Suppressor macrophage treated with lipopolysaccharide for 1 hour (primary cell): ENCODE data around the gene LDLRAD3.

Source experiments
- DNase-seq, 3 donors: peaks; one replicate each; pipeline ENCODE4 v3.0.0-alpha.2; 2020 to 2022

LDLRAD3 gene

GRCh38 chr11:36249246-36249645 is 305.4 kb downstream of the LDLRAD3 start:
- DNase-seq: peak; percentile 80 to 90 (median 85)

- no peak for DNase-seq
These were observed 308.0 kb downstream of the LDLRAD3 start for GRCh38 chr11:36251823-36252222.

DNA sequence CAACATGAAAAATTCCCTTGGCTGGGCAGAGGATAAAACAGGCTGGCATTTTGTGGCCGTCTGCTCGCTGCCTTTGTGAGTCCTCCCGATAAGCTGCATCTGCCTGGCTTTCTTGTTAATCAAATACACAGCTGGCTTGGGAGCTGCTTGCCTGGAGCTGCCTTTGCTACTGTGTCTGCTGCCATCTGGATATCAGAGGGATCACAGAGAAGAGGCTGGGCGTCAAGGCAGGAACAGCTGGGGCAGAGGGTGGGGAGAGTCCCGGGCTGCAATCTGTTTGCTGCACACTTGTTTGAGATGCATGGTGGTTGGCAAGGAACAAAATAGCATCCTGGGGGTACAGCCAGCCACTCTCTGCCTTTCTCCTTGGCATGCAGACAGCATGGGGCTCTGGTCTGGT is 309.4 kb downstream of the LDLRAD3 start:
- DNase-seq: no peak

- no peak for DNase-seq
These were observed 310.9 kb downstream of the LDLRAD3 start for GRCh38 chr11:36254713-36255112.

DNA sequence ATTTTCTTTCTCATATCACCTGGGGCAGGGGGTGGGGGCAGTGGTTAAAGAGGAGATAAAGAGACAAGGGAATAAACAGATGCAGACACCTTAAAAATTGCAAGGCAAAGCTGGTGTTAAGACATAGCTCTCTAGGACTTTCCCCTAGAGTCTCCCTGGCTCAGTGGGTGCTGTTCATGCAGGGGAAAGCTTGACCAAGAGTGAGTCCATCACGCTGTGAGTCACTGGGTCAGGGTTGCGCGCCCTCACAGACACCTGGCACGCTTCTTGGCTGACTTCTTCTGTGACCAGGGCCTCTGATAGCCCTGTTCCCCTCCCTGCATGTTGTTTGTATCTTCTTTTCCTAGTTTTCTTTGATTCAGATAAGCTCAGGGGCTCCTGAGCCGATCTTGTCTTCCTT is 313.5 kb downstream of the LDLRAD3 start:
- DNase-seq: peak; percentile 73 to 81 (median 75)

GRCh38 chr11:36258730-36259360 is 315.0 kb downstream of the LDLRAD3 start:
- DNase-seq: peak; percentile 78 to 84 (median 83)

GRCh38 chr11:36261094-36261493 is 317.2 kb downstream of the LDLRAD3 start:
- DNase-seq: no peak

- DNase-seq: no peak
These were observed 320.4 kb downstream of the LDLRAD3 start for GRCh38 chr11:36264011-36264972.

GRCh38 chr11:36264973-36265344 is 321.1 kb downstream of the LDLRAD3 start:
- DNase-seq: no peak

DNA sequence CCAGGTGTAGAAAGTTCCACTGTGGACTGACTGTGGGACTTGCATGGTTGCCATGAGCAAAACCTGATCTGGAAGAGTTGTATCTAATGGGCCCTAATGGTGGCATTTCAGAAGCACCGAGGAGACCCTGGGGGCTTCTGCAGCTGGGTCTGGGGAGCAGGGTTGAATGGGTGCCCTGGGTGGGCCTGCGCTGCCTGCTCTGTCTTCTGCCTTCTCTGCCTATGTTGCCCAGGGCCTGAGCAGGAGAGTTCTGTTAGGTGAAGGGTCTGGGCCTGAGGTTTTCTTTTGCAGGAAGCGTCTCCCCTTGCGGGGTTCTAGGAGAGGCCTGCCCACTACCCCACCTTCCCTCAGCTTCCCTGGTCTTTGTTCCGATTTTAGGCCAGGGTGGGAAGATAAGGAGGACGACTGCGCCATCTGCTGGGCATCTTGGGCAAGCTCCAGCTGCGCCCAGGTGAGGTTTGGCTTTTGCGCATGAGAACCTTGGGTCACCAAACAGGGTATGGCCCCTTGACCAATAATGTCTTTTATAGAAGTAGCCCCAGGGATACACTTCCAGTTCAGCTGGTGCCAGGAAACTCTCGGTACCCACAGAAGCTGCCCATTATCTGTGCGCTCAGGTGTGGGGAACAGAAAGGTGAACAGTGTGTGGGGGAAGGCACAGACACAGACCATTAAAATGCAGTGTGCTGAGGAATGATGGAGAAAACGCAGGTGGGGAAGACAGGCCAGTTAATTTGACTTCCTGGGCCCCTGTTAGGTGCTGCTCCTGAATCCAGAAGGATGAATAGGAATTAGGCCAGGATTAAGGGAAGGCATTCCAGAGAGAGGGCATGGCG is 322.1 kb downstream of the LDLRAD3 start:
- peak; percentile 64 to 76 (median 71) for DNase-seq

GRCh38 chr11:36266767-36267166 is 322.9 kb downstream of the LDLRAD3 start:
- DNase-seq: no peak

DNA sequence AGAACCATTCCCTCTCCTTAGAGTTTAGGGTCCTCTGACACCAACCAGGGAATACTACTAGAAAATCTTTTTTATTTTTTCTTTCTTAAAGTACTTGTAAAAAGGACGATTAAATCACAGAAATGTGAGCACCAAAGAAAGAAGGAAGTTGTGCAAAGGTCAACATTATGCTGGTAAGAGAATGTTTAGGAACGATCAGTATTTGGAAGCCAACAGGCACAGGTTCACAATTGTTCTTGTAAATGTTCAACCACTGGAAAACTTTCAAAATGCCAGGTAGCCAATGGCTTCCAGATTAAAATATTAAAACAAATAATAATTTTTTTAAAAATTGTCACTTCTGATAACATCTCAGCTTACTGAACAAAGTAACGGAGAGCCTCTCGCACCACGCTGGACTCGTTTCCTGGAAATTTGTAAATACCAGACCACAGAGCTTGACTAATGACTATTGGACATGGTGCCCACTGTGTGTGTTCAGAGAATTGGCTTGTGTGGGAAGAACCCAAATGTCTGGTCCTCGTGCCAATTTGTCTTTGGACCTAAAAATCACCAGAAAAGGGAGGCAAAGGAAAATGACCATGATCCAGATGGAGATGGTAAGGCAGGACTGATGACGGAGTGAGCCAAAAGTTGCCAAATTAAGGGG is 324.6 kb downstream of the LDLRAD3 start:
- DNase-seq: no peak

DNA sequence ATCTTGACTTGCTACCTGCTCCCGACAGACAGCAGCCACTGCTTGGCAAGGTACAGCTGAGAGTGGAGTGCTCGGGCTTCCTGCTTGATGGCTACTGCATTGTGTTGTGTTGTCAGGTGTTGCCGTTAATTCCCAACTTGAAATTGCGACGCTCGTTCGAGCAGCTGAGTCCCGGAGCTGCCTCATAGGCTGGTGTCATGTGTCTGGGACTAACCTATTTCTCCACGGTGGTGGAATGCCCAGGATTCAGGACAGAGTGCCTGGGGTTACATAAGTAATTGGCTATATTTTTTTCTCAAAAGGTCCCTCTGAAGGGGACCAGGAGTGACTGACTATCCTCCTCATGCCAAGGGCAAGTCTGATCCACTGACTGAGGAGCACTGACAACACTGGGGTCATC is 326.8 kb downstream of the LDLRAD3 start:
- no peak for DNase-seq

GRCh38 chr11:36271794-36272407 is 328.0 kb downstream of the LDLRAD3 start:
- no peak for DNase-seq

- peak in 1 of 3 donors; percentile 44 for DNase-seq
These were observed 329.2 kb downstream of the LDLRAD3 start for GRCh38 chr11:36273110-36273509.

DNA sequence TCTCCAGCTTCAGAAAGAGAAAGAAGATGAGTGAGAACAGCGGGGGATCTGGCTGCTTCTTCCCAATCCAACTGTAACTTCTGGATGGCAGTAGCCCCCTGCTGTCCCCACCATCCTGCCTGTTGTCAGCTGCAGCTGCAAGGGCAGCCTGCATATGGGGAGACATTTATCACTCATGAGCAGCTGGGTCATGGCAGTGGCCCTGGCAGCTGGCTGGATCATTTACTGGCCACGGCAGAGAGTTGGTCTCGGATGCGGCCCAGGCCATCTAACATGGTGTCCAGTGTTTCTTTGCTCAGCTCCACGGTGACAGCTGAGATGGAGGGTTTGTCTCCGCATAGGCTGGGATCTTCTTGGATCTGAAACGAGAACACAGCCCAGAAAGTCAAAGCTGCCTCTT is 330.6 kb downstream of the LDLRAD3 start:
- DNase-seq: no peak

- DNase-seq: no peak
These were observed 334.8 kb downstream of the LDLRAD3 start for GRCh38 chr11:36278531-36279282.

DNA sequence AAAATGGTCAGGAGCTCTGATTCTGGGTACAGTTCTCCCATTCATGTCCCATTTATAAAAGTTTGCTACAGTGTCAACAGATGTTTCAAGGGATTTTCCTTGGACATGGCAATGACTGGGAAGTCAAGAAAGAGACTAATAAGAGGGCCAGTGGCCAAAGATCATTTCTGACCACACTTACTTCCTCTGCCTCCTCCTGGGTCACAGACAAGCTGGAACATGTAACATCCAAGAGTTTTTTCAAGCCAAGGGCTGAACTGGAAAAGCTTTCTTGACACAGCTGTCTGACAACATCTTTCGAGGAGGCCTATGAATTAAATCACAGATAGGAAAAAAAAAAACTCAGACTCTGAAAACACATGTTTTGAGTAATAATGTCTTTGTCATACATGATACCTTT is 336.7 kb downstream of the LDLRAD3 start:
- peak in 2 of 3 donors; percentile 7 to 28 for DNase-seq
